K562 treated with DMSO at 1 percent for 12 hours (cell line): ENCODE results near the gene CCNT1. TPM values are rescaled to one million over a fixed set of nuclear protein-coding genes. Genes with fewer than 3 reads are reported as not detected.

Source experiments
- total RNA-seq: library from RNA; unstranded; fragments of 300-600 nt; gene quantifications from 2 replicates; pipeline ENCODE4 v1.2.3, GENCODE V29; 2022; ENCODE audit not compliant: insufficient read depth

The CCNT1 gene
- 3.8 and 21.7 TPM in 2 replicates for total RNA-seq

GRCh38 chr12:48716493-48717251 is at the start of gene CCNT1:
CCNT1 (minus strand) TSS chr12:48716707; CDS start chr12:48716675, 32 bp downstream.

GRCh38 chr12:48681710-48682532 is 34.6 kb downstream of the CCNT1 start, which contains the start of gene KANSL2:
KANSL2 (minus strand) TSS chr12:48682238; CDS start chr12:48681632, 606 bp downstream.

Other genes with a start within 250 kb of the CCNT1 start
- not detected in 2 replicates for gene ANP32D, start 244.1 kb downstream of the CCNT1 start, total RNA-seq
- gene C12orf54, start 234.2 kb downstream of the CCNT1 start, total RNA-seq, result not detected in 2 replicates
- not detected in 2 replicates for gene OR8S1, start 191.1 kb downstream of the CCNT1 start, total RNA-seq
- gene LALBA, start 146.7 kb downstream of the CCNT1 start, total RNA-seq, result not detected in 2 replicates
- gene KANSL2, start 34.5 kb downstream of the CCNT1 start, total RNA-seq, result 33.0 and 37.6 TPM in 2 replicates
- 0.42 and 1.1 TPM in 2 replicates for gene ADCY6, start 72.4 kb upstream of the CCNT1 start, total RNA-seq
- gene CACNB3, start 101.8 kb upstream of the CCNT1 start, total RNA-seq, result 0.49 and 1.6 TPM in 2 replicates
- 49.7 and 86.9 TPM in 2 replicates for gene DDX23, start 135.5 kb upstream of the CCNT1 start, total RNA-seq
- 1.1 and 1.3 TPM in 2 replicates for gene RND1, start 149.2 kb upstream of the CCNT1 start, total RNA-seq
- 4.0 and 5.5 TPM in 2 replicates for gene FKBP11, start 208.8 kb upstream of the CCNT1 start, total RNA-seq
- gene ARF3, start 240.8 kb upstream of the CCNT1 start, total RNA-seq, result 50.1 and 87.6 TPM in 2 replicates